ENCODE measurements around the gene PNLIPRP2.

Gene PNLIPRP2

DNA sequence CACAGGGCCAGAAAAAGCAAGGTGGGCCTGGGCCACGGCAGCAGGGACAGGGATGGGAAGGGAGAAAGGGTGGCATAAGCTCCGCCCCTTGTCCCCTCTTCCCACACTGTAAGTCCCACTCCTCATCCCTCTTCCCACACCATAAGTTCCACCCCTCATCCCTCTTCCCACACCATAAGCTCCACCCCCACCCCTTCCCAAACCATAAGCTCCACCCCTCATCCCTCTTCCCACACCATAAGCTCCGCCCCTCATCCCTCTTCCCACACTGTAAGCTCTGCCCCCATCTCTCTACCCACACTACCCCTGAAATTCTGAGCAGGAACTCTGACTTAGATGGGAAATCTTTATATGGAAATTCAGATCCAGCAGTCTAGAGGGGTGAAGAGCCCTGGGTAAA is 65.9 kb downstream of the PNLIPRP2 start:
- no peak for DNase-seq

GRCh38 chr10:116687633-116688032 is 66.9 kb downstream of the PNLIPRP2 start:
- DNase-seq = no peak

DNA sequence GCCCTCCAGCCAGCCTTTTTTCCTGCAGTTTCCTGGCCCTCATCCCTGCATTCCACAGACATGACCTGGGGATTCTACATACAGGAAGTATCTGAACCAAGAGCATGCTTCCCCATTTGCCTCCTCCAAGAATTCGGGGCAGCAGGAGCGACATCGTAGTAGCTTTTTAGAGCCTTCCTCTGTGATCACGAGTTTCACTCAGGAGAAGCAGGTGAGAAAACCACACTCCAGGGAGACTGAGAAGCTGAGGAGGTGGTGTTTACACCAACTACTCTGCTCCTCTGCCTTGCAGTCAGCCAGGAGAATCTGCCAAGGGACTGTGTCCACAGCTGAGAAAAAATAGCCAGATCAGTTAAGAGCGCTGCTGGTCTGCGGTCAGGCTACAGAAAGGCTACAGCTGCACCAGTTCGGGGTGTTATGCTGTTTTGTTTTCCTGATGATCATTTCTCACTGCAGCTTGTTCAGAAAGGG is 67.5 kb downstream of the PNLIPRP2 start:
- DNase-seq = no peak

DNA sequence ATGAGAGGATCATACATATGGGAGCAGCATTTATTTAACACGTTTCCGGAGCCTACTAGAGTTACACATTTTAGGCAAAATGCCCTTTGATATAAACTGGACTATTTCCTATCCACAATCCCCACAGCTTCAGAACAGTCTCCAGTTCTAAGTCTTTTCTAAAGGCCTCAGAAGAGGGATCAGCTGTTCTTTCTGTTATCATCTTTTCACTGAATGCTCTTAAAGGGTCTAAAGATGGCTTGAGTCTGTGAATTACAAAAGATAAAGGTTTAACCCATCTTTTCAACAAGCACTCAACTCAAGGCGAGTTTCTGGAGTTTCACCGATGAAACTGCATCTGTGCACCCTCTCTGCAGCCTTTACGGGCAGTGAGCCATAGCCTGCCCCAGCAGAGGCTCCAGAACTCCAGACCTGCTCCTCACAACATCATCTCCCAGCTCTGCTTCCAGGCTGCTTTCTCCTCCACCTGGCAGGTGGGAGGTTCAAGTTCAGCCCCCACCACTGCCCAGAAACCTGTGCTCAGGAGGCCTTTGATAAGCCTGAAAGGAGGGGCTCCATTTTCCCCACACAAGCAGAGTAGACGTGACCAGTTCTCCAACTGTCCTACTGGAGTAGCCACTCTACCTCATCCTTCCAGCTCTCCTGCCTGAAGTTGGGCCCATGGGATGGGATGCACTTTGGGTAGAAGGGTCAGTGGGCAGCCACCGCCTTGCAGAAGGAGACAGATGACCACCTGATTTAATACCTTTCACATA is 68.2 kb downstream of the PNLIPRP2 start:
- DNase-seq = no peak

GRCh38 chr10:116689744-116690143 is 69.0 kb downstream of the PNLIPRP2 start:
- DNase-seq = no peak

DNA sequence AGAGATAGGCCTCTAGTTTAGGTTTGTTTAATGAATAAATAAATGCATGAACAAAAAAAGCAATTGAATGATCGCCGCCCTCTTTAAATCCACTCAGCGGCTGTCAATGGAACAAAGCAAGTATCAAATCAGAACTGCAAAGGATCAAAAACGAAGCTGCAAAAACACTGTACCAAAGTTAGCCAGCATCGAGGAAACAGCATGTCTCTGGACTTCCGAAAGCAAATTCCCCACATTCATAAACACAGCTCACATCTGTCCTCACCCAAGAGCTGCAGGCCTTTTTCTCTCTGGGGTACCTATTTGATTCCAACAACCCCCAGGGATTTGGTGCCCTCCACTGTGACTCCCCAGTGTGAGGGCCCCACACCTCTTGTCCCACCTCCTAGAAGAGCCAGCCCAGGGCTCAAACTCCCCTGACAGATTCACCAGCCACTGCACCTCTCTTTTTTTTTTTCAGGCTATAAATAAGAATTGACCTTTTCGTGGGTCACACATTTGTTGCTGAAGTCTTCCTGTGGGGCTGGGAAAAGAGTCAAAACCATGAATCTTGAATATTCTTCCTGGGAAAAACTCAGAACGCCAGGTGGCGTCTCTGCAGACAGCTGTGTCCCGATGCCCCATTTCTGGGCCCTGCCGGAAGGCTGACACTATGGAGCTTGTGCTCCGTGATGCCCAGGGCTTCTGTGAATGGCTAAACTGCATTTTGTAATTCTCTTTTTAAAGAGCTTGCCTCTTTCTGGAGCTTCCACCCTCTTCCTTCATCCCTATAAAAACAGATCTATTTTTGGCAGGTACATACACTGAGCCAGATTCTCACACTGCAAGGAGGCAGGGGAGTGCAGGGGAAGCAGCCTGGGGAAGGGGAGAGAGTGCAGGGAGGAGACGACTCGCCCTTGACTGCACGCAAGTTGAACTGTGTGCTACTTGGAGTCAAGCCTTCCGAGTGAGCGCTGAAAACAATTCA is 69.9 kb downstream of the PNLIPRP2 start:
- no peak for DNase-seq

- no peak for DNase-seq
Measured at GRCh38 chr10:116691635-116692034, 70.9 kb downstream of the PNLIPRP2 start.

DNA sequence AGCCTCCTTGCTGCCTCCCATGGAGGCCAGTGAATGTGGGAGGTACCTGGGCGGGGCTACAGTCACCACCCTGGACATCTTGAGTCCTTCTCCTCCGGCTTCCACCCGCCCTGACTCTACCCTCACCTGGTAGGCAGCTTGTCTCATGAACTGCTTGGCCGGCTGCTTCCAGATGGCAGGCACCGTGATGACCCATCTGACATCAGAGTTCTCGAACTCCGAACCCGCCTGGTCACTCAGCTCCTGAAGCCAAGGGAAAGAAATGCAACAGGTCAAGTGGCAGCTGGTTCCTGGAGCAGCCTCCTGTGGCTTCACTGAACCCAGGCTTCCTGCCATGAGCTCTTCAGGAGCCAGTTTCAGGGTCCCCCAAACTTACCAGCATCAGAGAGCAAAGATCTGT is 71.5 kb downstream of the PNLIPRP2 start:
- no peak for DNase-seq

GRCh38 chr10:116694243-116694926 is 73.6 kb downstream of the PNLIPRP2 start:
- no peak for DNase-seq
